HUDEP-2 (cell line): ENCODE measurements around the gene PLA2G5.
"Not testable (repeated sequence)": the region's sequence is repeated elsewhere in the genome, so short reads cannot be mapped to it uniquely, and the experiment has no call there.

ENCODE experiments used
- DNase-seq, 76 experiments: peaks; one replicate each; lab custom pipeline; 2025; ENCODE audit not compliant: unreplicated experiment in 76 of 76; lab: John Stamatoyannopoulos, UW

The PLA2G5 gene

GRCh38 chr1:20115479-20115878 lies 45.5 kb downstream of the PLA2G5 start:
- DNase-seq = no peak

DNA sequence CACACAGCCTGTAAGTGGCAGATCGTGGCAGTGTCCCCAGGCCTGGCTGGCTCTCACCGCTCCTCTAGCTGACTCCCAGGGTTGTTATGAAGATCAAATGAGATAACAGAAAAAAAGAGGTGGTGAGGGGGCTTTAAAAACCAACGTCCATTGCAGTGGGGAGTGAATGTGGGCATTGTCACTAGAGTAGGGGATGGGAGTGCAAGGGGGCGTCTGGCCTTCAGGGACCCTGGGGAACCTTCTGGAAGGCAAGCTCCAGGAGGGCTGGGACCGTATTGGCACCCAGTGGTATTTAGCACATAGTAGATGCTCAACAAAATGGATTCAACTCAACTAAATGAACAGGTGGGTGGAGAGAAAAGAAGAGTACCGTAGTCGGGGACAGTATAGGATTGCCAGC lies 45.9 kb downstream of the PLA2G5 start:
- DNase-seq = no peak

DNA sequence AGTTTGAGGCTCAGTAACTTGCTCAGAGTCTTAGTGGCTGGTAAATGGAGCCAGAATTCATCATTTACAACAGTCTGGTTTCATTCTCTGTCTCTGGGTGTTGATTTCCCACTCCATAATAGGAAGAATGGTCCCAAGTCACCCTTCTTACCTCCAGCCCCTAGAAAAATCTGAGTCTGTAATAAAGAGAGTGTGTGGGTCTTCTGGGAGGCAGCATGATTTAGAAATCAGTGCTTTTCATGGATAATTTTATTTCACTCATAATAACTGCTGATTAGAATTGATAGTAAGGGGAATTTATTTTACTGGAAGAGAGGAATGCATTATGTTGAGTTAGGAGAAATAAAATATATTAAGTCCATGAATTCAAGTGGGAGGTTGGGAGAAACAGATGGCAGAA lies 47.2 kb downstream of the PLA2G5 start:
- no peak for DNase-seq

DNA sequence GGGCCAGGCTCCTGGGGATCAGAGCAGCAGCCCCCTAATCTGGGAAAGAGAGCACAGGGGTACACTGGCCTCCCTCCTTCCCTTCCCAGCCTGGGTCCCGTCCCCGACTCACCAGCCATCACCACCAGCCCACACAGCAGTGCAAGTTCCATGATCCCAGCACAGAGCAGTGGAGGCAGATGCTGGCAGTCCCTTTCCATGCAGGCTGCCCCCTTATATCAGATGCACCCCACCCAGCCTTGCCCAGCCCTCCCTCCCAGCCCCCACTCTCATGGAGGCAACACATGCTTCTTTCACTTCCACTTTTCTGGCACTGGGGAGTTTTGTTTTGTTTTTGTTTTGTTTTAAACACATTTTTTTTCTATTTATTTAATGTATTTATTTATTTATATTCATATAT lies 49.4 kb downstream of the PLA2G5 start, which contains the start of gene PLA2G2D:
PLA2G2D (minus strand) TSS at position 190 of the 400 bp plus-strand sequence; CDS start at position 152, 38 bp downstream.
- DNase-seq = no peak

DNA sequence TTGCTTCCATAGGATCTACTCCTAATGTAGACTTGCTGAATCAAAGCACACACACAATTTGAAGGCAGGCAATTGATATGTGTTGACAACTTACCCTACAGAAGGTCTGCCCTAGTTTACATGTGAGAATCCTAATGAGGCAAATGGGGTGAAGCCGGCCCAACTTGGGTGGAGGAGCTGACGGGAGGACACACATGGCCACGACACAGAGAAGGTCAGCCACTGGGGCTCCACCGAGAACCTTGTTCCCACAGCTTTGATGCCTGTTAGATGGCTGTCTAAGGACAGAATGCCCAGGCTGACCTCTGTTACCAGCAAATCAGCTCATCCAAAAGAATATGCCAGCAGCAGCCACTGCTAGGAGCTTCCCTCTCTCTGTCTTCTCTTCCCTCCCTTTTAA lies 50.8 kb downstream of the PLA2G5 start:
- no peak for DNase-seq

DNA sequence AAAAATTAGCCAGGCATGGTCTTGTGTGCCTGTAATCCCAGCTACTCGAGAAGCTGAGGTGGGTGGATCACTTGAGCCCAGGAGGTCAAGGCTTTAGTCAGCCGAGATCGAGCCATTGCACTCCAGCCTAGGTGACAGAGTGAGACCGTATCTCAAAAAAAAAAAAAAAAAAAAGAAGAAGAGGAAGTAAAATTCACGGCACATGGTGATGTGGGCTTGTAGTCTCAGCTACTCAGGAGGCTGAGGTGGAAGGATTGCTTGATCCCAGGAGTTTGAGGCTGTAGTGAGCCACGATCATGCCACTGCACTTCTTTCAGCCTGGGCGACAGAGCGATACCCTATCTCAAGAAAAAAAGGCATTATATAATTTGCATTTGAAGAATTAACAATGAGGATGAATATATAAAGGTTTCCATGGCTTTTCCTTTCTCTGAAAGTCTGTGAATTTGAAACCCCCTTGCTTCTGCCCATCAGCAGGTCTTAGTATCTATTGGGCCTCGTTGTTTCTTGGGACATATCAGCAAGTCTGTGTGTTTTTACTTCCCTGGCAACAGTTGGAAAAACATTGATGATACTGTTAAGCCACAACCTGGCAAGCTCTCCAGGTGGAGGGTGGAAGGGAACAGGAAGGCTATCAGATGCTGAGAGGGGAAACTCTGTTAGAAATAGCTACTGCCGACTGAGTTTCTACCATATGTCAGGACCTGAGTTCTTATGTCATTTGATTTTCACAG lies 53.9 kb downstream of the PLA2G5 start:
- no peak for DNase-seq

DNA sequence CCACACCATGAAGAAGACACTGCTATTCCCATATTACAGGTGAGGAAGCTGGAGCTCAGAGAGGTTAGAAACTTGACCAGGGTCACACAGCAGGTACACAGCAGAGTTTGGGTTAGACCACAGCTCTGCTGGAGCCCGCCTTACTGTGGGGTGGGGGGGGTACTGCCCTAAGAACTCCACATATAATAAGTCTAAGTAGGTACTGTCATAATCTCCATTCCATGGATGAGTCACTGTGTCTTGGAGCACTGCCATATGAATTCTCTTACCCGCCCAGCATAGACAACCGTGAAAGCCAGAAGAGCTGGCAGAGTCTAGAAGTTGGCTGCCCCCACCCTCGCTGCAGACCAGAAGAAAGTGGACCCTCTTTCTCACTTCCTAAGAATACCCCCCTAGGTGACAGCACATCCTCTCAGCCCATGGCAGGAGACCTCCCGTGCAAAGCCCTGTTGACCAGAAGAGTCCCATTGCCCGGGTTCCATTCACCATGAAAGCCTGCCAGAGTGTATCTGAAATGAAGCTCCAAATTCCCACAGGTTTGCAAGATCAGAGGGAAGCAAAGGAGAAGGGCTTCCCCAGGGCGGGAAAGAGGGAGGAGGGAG lies 54.6 kb downstream of the PLA2G5 start:
- DNase-seq = peak in 72 of 76 experiments; percentile 13 to 88 (median 64)

DNA sequence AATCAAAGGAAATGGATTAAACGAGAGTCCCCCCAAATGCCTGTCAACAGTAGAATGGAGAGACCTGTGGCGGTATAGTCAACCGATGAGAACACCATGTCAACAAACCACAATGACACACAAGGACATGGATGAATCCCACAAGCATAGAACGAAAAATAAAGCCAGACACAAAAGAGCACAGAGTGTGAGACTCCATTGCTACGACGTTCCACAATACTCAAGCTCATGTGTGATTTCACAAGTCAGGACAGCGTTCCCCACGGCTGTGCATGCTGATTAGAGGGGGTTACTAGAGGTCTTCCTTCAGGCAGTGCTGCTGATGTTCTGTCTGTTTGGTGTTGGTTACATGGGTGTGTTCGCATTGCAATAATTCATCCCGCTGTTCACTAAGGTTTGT lies 55.1 kb downstream of the PLA2G5 start:
- DNase-seq = no peak

GRCh38 chr1:20126041-20126805 lies 56.2 kb downstream of the PLA2G5 start:
- DNase-seq = no peak

DNA sequence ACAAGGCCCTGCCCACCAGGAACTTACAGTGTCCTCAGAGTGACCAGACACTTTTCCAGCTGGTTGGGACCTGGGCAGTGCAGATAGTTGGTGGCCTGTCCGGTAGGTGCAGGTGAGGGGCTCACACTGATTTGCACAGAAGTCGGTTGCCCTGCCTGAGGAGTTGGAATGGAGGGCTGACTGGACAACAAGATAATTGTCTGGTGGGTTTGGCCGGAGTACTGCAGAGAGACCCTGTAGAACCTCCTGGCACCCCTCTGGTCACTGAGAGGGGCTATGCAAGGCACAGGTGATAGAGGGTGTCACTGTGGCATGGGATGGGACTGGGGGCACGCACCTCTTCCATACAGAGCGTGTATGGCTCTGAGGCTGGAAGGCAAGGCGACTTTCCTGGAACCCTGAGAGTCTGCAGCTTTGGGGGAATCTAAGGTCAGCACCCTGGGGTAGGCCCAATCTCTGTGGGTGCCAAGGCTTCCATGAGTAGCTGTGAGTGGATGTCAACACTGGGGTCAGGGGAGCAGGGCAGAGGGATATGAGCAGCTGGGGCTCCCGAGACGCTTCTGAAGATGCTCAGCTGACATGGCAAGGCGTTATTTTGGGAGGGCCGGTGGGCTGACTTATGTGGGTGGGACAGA lies 56.9 kb downstream of the PLA2G5 start:
- no peak for DNase-seq

- not testable (repeated sequence) for DNase-seq
These were observed 60.5 kb downstream of the PLA2G5 start for GRCh38 chr1:20130518-20130917.

- no peak for DNase-seq
These were observed 65.0 kb downstream of the PLA2G5 start for GRCh38 chr1:20134995-20135394.

GRCh38 chr1:20136249-20136648 lies 66.3 kb downstream of the PLA2G5 start:
- DNase-seq = no peak

GRCh38 chr1:20137055-20137454 lies 67.1 kb downstream of the PLA2G5 start:
- no peak for DNase-seq

GRCh38 chr1:20137604-20138003 lies 67.6 kb downstream of the PLA2G5 start:
- no peak for DNase-seq

DNA sequence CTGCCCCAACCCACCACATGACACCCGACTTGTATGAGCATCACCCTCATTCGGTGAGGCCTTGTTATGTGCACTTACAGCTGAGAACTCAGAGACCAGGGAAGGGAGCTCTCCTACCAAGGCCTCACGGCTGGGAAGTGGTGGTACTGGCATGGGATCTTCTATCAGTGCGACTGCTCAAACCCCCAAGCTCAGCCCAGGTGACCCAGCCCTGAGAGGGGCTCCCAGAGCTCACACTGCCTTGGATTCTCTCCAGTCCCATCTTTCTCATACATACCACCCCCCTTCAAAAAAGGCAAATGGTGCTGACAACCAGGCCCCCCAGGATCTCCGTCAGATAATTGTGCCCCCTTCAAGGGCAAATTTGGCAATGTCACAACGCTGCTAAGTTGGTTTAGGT lies 68.4 kb downstream of the PLA2G5 start:
- DNase-seq = no peak

DNA sequence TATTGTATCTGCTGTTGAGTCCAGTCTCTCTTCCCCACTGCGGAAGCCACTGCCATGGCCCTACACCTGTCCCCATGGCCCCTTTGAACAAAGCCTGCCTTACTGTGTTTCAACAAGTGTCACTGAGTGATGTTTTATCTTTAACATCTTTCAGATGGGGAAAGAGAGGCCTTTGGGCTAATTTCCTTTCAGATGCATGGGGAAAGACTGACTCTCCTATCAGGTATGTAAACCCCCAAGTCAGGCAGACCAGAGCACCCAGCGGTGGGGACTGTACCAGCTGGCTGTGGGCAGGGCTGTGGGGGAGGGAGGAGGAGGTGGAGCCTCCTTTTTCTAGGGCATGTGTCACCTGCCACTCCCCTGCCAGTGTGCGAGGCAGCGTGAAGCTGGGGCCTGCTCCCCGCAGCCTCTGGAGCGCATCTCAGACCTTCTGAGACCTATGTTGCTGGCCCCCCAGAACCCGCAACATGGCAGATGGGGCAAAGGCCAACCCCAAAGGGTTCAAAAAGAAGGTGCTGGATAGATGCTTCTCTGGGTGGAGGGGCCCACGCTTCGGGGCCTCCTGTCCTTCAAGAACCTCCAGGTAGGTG lies 69.1 kb downstream of the PLA2G5 start, which contains the start of gene PLA2G2F:
PLA2G2F (plus strand) TSS at position 363 of the 590 bp plus-strand sequence; CDS start at position 468, 105 bp downstream.
- no peak for DNase-seq

DNA sequence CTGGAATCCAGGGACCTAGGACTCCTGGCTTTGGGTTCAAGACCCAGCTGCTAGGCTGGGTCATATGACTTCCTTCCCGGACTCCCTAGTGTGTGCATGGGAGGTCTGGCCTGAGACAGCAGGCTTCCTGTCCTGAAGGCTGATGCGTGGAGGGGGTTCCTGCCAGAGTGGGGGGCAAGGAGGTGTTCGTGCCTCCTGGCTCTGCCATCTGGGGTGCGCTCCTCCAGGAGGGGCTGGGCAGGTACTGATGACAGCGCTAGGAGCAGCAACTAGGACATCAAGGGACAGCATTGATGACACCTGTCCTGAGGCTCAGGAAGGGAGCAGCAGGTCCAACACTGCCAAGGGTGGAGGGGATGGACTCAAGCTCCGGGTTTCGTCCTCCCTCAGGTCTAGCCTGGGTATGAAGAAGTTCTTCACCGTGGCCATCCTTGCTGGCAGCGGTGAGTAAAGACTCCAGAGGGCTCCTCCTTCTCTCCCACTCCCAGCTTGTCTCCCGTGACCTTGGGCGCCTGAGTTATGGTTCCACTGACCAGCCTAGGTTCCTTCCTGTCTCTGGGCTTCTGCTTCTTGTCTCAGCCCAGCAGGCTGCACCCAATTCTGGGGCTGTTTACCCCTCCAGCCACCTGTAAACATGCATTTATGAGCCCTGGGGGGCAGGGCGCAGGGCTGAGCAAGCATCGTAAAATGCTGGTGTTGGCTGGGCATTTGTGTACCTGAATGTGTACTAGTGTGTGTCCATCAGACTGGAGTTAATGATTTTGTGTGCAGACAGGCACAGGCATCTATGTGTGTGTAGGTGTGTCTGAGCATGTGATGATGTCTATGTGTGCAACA lies 70.0 kb downstream of the PLA2G5 start:
- DNase-seq = no peak

DNA sequence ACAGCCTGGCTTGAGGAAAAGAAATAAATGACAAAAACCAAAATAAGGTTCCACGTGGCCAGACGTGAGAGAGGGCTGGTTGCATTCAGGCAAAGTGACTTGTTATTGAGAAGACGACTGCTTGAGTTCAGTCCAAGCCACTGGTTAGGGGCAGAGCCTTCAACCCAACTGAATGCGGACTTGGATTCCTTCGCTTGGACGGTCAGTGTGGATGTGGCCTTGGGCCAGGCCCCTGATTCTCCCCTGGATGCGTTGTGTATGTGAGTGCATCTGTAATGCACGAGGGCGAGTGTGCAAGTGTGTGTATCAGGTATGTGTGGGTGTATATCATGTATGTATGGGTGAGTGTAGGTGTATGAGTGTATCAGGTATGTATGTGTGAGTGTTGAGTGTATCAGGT lies 71.0 kb downstream of the PLA2G5 start:
- DNase-seq = no peak

DNA sequence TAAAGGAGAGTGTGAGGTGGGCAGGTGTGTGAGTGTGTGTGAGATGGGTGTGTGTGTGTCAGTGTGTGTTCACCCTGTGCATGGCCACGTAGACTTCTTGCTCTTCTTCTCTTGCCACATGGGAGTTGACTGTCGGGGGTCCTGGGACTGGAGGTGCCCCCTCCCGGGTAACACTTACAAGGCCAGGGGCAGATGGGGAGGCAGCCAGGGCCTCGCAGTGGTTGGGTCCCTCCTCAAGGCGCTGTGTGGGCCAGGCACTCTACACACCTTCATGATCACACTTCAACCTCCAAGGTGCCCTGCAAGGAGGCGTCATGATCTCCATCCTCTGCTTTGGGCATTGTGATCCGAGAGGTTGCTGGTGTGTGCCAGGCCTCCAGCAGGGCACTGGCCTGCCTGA lies 71.5 kb downstream of the PLA2G5 start:
- DNase-seq = no peak
